KMS-11 (cell line): ENCODE results near the gene KRT39.
"Not testable (repeated sequence)": the region's sequence is repeated elsewhere in the genome, so short reads cannot be mapped to it uniquely, and the experiment has no call there.

ENCODE experiments used
- H2AFZ ChIP-seq: fragments of 200-600 bp; sonication (generic); 2 replicates; pipeline ENCODE4 v1.6.1; 2016; ENCODE audit warnings: antibody characterized with exemption, mixed run types, low read depth
- H3K27ac ChIP-seq: fragments of 200-600 bp; sonication (generic); 2 replicates; pipeline ENCODE4 v1.6.1; 2016; ENCODE audit warnings: mild to moderate bottlenecking, mixed run types
- H3K27me3 ChIP-seq: fragments of 200-600 bp; sonication (generic); 2 replicates; pipeline ENCODE4 v1.6.1; 2017; ENCODE audit warnings: mild to moderate bottlenecking, low read depth, mixed run types, moderate library complexity; ENCODE audit not compliant: insufficient read depth
- H3K36me3 ChIP-seq: fragments of 200-600 bp; sonication (generic); 2 replicates; pipeline ENCODE4 v1.6.1; 2017; ENCODE audit warnings: mild to moderate bottlenecking, mixed run types; ENCODE audit not compliant: insufficient read depth
- H3K4me1 ChIP-seq: fragments of 200-600 bp; sonication (generic); 2 replicates; pipeline ENCODE4 v1.6.1; 2016; ENCODE audit warnings: mild to moderate bottlenecking, low read depth, mixed run types; ENCODE audit not compliant: poor library complexity, severe bottlenecking
- H3K4me2 ChIP-seq: fragments of 200-600 bp; sonication (generic); 2 replicates; pipeline ENCODE4 v1.7.0; 2016; ENCODE audit warnings: mild to moderate bottlenecking, mixed run types
- H3K4me3 ChIP-seq: fragments of 200-600 bp; sonication (generic); IDR thresholded peaks from 2 replicates; pipeline ENCODE4 v1.6.1; 2017; ENCODE audit warnings: low read depth, low read length, mixed read lengths; ENCODE audit not compliant: insufficient read depth
- H3K79me2 ChIP-seq: fragments of 200-600 bp; sonication (generic); 2 replicates; pipeline ENCODE4 v1.6.1; 2016; ENCODE audit warnings: low read depth, mixed run types; ENCODE audit not compliant: insufficient read depth
- H3K9ac ChIP-seq: fragments of 200-600 bp; sonication (generic); 2 replicates; pipeline ENCODE4 v1.6.1; 2016; ENCODE audit warnings: mild to moderate bottlenecking, mixed run types
- H4K20me1 ChIP-seq: fragments of 200-600 bp; sonication (generic); 2 replicates; pipeline ENCODE4 v1.6.1; 2016; ENCODE audit warnings: mild to moderate bottlenecking, mixed run types; ENCODE audit not compliant: insufficient read depth
- TF ChIP-seq, protein P1 (sequence below): fragments of 200-600 bp; sonication (generic); conservative IDR thresholded peaks from 2 replicates; pipeline ENCODE4 v1.6.1; 2017; ENCODE audit warnings: low read depth, mild to moderate bottlenecking, antibody characterized with exemption, low read length, moderate library complexity, mixed read lengths

Gene KRT39

DNA sequence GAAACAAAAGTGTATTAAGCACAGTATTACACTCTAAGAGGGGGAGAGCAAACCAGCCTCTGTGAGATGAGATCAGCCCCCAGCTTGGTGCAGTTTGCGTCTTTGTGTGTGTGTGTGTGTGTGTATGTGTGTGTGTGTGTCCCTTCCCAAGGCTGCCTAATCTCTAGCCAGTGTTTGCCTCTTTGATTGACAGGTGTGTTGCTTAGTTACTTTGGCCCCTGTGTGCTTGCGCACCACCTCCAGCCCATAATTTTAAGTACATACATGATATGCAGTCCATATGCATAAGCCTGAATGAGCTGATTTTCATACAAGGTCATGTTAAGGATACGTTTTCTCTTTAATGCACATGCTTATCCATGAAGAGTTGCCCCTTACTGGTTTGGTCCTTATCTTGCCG lies 35.0 kb upstream of the KRT39 start:
- no peaks in the 10 kb centered on the region for H3K36me3 ChIP-seq
- H3K79me2 ChIP-seq, result no peaks in the 10 kb centered on the region
- H3K27ac ChIP-seq, result no peak overlapping the region
- TF ChIP-seq, protein P1, sequence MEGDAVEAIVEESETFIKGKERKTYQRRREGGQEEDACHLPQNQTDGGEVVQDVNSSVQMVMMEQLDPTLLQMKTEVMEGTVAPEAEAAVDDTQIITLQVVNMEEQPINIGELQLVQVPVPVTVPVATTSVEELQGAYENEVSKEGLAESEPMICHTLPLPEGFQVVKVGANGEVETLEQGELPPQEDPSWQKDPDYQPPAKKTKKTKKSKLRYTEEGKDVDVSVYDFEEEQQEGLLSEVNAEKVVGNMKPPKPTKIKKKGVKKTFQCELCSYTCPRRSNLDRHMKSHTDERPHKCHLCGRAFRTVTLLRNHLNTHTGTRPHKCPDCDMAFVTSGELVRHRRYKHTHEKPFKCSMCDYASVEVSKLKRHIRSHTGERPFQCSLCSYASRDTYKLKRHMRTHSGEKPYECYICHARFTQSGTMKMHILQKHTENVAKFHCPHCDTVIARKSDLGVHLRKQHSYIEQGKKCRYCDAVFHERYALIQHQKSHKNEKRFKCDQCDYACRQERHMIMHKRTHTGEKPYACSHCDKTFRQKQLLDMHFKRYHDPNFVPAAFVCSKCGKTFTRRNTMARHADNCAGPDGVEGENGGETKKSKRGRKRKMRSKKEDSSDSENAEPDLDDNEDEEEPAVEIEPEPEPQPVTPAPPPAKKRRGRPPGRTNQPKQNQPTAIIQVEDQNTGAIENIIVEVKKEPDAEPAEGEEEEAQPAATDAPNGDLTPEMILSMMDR, result no peak
- H3K4me2 ChIP-seq, result no peak overlapping the region
- no peak overlapping the region for H2AFZ ChIP-seq
- no peaks in the 10 kb centered on the region for H3K27me3 ChIP-seq
- no peak overlapping the region for H3K9ac ChIP-seq
- no peak overlapping the region for H3K4me3 ChIP-seq
- H4K20me1 ChIP-seq, result no peaks in the 10 kb centered on the region
- H3K4me1 ChIP-seq, result no peaks in the 10 kb centered on the region

DNA sequence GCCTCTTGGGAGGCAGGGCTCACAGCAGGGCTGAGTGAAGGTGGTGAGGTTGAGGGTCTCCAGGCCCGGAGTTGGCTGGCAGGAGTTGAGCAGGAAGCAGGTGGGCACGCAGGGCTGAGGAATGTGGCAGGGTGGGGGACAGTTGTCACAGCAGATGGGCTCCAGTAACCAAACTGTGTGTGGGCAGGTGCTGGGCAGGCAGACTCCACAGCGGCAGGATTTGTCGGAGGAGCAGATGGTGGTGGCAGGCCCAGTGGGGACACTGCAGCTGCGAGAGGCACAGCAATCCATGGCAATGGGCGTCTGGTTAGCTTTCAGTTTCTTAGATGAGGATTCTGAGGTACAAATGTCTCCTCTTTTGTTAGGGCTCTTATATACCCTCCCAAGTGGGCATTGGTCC lies 32.8 kb upstream of the KRT39 start, which contains the start of gene KRTAP3-2:
Gene KRTAP3-2 (minus strand): TSS at position 344 of the 400 bp plus-strand sequence. CDS start 53 bp downstream, at position 291.
- not testable (repeated sequence) for H2AFZ ChIP-seq, H3K4me2 ChIP-seq, H3K79me2 ChIP-seq, H3K27me3 ChIP-seq, H3K36me3 ChIP-seq, H4K20me1 ChIP-seq, H3K4me3 ChIP-seq, H3K4me1 ChIP-seq, H3K27ac ChIP-seq, H3K9ac ChIP-seq

DNA sequence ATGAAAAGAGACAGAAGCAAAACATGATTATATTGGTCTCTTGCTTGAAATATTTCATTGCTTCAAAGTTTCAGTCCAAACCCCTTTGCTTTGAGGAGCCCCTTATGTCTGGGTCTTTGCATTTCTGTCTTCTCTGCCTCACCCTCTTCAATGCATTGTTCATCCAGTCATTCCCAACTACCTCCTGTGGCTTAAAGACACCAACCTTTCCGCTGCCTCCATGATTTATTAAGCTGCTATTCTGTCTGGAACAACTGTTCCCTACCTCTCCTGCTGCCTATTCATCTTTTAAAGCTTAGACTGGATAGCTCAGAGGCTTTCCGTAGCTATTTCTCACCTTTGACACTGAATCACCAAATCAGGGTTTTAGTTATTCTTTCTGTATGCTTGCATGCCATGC lies 30.6 kb upstream of the KRT39 start:
- Histone ChIP-seq H4K20me1 (no peaks in the 10 kb centered on the region), H2AFZ (no peak overlapping the region), H3K27me3 (no peaks in the 10 kb centered on the region), H3K9ac (no peak overlapping the region), H3K79me2 (no peaks in the 10 kb centered on the region), H3K4me2 (no peak overlapping the region), H3K27ac (no peak overlapping the region), H3K36me3 (no peaks in the 10 kb centered on the region), H3K4me1 (no peaks in the 10 kb centered on the region), H3K4me3 (no peak overlapping the region)
- TF ChIP-seq, protein P1, result no peak

DNA sequence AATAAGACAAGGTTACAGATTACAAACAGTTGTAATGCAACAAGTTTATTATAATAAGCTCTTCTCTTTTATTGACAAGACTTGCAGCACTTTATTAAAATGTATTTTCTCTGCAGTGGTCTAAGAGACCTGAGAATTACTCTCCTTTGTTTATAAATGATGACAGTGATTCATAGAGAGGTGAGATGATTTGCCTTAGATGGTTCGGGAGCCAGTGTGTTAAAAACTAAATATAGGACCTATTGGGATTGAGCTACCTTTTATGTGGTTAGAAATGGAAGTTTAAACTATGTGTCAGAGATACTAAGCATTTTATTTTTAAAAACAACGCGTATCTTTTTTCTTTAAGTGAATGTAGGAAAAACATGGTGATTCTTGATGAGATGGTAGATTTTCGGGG lies 30.1 kb upstream of the KRT39 start:
- no peaks in the 10 kb centered on the region for H3K79me2 ChIP-seq
- no peaks in the 10 kb centered on the region for H3K36me3 ChIP-seq
- TF ChIP-seq, protein P1, result no peak
- H3K4me1 ChIP-seq, result no peaks in the 10 kb centered on the region
- H3K4me3 ChIP-seq, result no peak overlapping the region
- H2AFZ ChIP-seq, result no peak overlapping the region
- no peak overlapping the region for H3K9ac ChIP-seq
- no peak overlapping the region for H3K27ac ChIP-seq
- H3K4me2 ChIP-seq, result no peak overlapping the region
- no peaks in the 10 kb centered on the region for H3K27me3 ChIP-seq
- no peaks in the 10 kb centered on the region for H4K20me1 ChIP-seq

DNA sequence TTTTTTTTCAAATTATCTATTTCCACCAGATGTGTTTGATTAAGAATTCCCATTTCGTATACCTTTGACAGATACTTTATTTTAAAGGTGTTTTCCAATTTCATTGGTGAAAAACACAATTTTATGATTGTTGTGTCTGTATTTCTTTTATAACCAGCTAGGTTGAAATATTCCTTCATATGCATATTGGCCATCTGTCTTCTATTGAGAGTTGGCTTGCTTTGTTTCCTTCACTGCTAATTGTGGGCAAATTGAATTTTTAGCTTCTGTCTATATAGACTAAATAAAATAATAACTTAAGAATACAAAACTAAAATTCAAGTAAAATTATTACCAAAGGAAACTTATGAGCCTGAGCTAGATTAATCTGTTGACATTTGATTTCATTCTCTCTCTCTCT lies 28.4 kb upstream of the KRT39 start:
- Histone ChIP-seq H3K27me3 (no peaks in the 10 kb centered on the region), H3K27ac (no peak overlapping the region)

More for the DNA sequence above, 28.4 kb upstream of the KRT39 start:
- no peak overlapping the region for H3K9ac ChIP-seq
- H3K36me3 ChIP-seq, result no peaks in the 10 kb centered on the region
- no peak overlapping the region for H3K4me2 ChIP-seq
- H4K20me1 ChIP-seq, result no peaks in the 10 kb centered on the region
- H3K4me1 ChIP-seq, result no peaks in the 10 kb centered on the region
- TF ChIP-seq, protein P1, result no peak
- H3K79me2 ChIP-seq, result no peaks in the 10 kb centered on the region
- no peak overlapping the region for H2AFZ ChIP-seq
- no peak overlapping the region for H3K4me3 ChIP-seq
